NCI-H1417 (cell line): ENCODE measurements around the gene LHPP.
A peak's percentile ranks its signal among the peaks of the same experiment; 100 is the strongest.
"Not testable (repeated sequence)": the region's sequence is repeated elsewhere in the genome, so short reads cannot be mapped to it uniquely, and the experiment has no call there.

Source experiments
- DNase-seq, 3 experiments: peaks; one replicate each; lab custom pipeline; 2025; lab: John Stamatoyannopoulos, UW

Gene LHPP

GRCh38 chr10:124537166-124537725, 75.6 kb downstream of the LHPP start:
- DNase-seq, result no peak

GRCh38 chr10:124537891-124538290, 76.3 kb downstream of the LHPP start:
- no peak for DNase-seq

GRCh38 chr10:124538706-124539105, 77.1 kb downstream of the LHPP start:
- no peak for DNase-seq

GRCh38 chr10:124539935-124540641, 78.5 kb downstream of the LHPP start:
- peak in 2 of 3 experiments; percentile 9 to 33 for DNase-seq

GRCh38 chr10:124541076-124541903, 79.7 kb downstream of the LHPP start:
- DNase-seq, result no peak

GRCh38 chr10:124542336-124542735, 80.7 kb downstream of the LHPP start:
- no peak for DNase-seq

- DNase-seq, result no peak
These were observed 81.5 kb downstream of the LHPP start for GRCh38 chr10:124543146-124543545.

GRCh38 chr10:124543971-124544370, 82.3 kb downstream of the LHPP start:
- no peak for DNase-seq

GRCh38 chr10:124544711-124545110, 83.1 kb downstream of the LHPP start:
- no peak for DNase-seq

GRCh38 chr10:124545351-124546054, 83.9 kb downstream of the LHPP start:
- peak; percentile 13 to 85 (median 74) for DNase-seq

- DNase-seq, result peak in 2 of 3 experiments; percentile 73 to 83
These were observed 84.4 kb downstream of the LHPP start for GRCh38 chr10:124546055-124546369.

GRCh38 chr10:124546957-124547646, 85.5 kb downstream of the LHPP start:
- no peak for DNase-seq

GRCh38 chr10:124547647-124548168, 86.1 kb downstream of the LHPP start:
- no peak for DNase-seq

GRCh38 chr10:124549171-124549570, 87.5 kb downstream of the LHPP start:
- DNase-seq, result not testable (repeated sequence)

GRCh38 chr10:124550293-124551034, 88.8 kb downstream of the LHPP start:
- no peak for DNase-seq

GRCh38 chr10:124551097-124551496, 89.5 kb downstream of the LHPP start:
- DNase-seq, result no peak

GRCh38 chr10:124551755-124552154, 90.1 kb downstream of the LHPP start:
- DNase-seq, result no peak

- peak in 1 of 3 experiments; percentile 29 for DNase-seq
These were observed 91.2 kb downstream of the LHPP start for GRCh38 chr10:124552691-124553276.

GRCh38 chr10:124554085-124554858, 92.6 kb downstream of the LHPP start:
- DNase-seq, result no peak

- no peak for DNase-seq
These were observed 95.5 kb downstream of the LHPP start for GRCh38 chr10:124557167-124557566.
